ENCODE measurements around the gene STK32C. TPM values are rescaled to one million over a fixed set of nuclear protein-coding genes. Genes with fewer than 3 reads are reported as not detected.

The STK32C gene
- total and polyA plus RNA-seq, 3 donors from 2014 or later = 33.9 to 49.0 (median 34.2) TPM

DNA sequence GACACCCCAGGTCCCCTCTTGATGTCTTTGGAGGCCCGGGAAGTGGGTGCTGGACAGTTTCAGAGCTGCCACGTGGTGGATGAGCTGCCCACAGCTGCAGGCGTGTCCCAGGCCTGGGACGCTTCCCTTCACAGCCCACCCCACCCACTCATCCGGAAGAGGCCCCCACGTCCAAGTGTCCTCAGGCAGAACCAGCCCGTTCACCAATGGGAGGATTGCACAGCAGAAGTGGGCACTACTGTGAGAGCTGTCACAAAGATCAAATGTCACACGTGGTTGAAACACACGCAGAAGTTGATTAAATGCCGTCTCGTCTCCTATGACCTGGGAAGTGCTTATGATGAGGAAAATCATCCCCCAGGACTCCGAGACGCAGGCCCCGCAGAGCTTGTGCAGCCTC, 52.9 kb downstream of the STK32C start:
- H3K27ac ChIP-seq = no peak overlapping the region
- no peak for DNase-seq
- intact Hi-C loops (cut with DNase I; ENCODE audit: low total_unique reads) = no loop called here
- no peaks in the 10 kb centered on the region for H3K27me3 ChIP-seq
- no peaks in the 10 kb centered on the region for H3K9me3 ChIP-seq
- WGBS, 2 donors = 90 to 100% methylated on average over 2 to 14 of the region's 14 CpGs
- no peak for TF ChIP-seq CTCF (IDR thresholded peaks at IDR 0.05)
- no peak for TF ChIP-seq POLR2A (IDR thresholded peaks at IDR 0.05)
- H3K4me3 ChIP-seq = no peak overlapping the region
- no peaks in the 10 kb centered on the region for H3K4me1 ChIP-seq
- no peaks in the 10 kb centered on the region for H3K36me3 ChIP-seq (ENCODE audit: low read depth, missing control alignments)

- intact Hi-C loops (cut with DNase I; ENCODE audit: low total_unique reads) = no loop called here
- Histone ChIP-seq H3K27ac (no peak overlapping the region), H3K4me1 (no peaks in the 10 kb centered on the region), H3K4me3 (no peak overlapping the region), H3K9me3 (no peaks in the 10 kb centered on the region), H3K27me3 (no peaks in the 10 kb centered on the region), H3K36me3 (ENCODE audit: low read depth, missing control alignments) (no peaks in the 10 kb centered on the region)
- no peak for DNase-seq
- 64 to 68% methylated on average over 19 of the region's 19 CpGs for WGBS, 2 donors
- TF ChIP-seq CTCF (IDR thresholded peaks at IDR 0.05) (no peak), POLR2A (IDR thresholded peaks at IDR 0.05) (no peak)
Measured at GRCh38 chr10:132253092-132253687, 54.6 kb downstream of the STK32C start.

DNA sequence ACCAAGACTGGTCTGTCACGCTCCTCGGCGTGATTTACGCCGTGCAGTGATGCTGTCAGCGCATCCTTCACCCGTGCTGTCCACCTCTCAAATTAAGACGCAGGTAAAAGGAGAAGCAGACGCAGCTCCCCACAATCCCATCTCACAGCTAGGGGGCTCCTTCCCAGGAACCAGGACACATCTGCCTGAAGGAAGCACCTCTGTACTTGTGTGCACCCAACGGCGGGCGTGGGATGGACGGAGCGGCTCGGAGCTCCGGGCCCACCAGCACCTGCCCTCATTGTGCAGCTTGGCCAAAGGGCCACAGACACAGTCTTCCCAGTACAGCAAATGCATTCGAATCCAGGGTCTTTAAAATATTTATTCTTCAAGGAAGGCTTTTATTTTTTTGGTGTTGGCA, 55.3 kb downstream of the STK32C start:
- intact Hi-C loops (cut with DNase I; ENCODE audit: low total_unique reads) = no loop called here

DNA sequence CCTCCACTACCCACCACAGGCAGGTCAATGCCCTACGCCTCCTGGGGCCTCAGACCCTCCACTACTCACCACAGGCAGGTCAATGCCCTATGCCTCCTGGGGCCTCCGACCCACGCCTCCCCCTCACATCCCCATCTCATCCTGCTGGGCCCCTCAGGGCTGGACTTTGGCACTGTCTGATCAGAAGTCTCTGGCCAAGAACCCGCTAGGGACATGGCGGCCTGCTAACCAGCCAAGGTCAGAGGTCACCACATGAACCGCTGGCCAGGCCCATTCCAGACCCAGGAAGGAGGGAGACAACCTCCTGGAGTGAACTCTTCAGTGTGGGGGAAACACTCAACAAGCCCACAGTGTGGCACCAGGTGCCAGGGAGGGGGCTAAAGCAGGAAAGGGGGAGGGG, 55.8 kb downstream of the STK32C start:
- intact Hi-C loops (cut with DNase I; ENCODE audit: low total_unique reads) = no loop called here
- no peak for TF ChIP-seq CTCF (IDR thresholded peaks at IDR 0.05)
- TF ChIP-seq POLR2A (IDR thresholded peaks at IDR 0.05) = no peak
- 91 to 97% methylated on average over 6 of the region's 6 CpGs for WGBS, 2 donors
- Histone ChIP-seq H3K36me3 (ENCODE audit: low read depth, missing control alignments) (no peaks in the 10 kb centered on the region), H3K9me3 (no peaks in the 10 kb centered on the region), H3K4me3 (no peak overlapping the region), H3K27ac (no peak overlapping the region), H3K4me1 (no peaks in the 10 kb centered on the region), H3K27me3 (no peaks in the 10 kb centered on the region)
- no peak for DNase-seq

More for the DNA sequence above, 55.3 kb downstream of the STK32C start:
- DNase-seq = no peak
- Histone ChIP-seq H3K4me1 (no peaks in the 10 kb centered on the region), H3K27ac (no peak overlapping the region), H3K9me3 (no peaks in the 10 kb centered on the region), H3K4me3 (no peak overlapping the region), H3K36me3 (ENCODE audit: low read depth, missing control alignments) (no peaks in the 10 kb centered on the region), H3K27me3 (no peaks in the 10 kb centered on the region)
- no peak for TF ChIP-seq CTCF (IDR thresholded peaks at IDR 0.05)
- 93 to 94% methylated on average over 12 to 17 of the region's 17 CpGs for WGBS, 2 donors

All from testis (tissue), 3 donors.